ENCODE measurements around the gene TPRG1L. TPM values are rescaled to one million over a fixed set of nuclear protein-coding genes. Genes with fewer than 3 reads are reported as not detected.

TPRG1L gene
- total and polyA plus RNA-seq, 7 donors = 34.9 to 105 (median 49.2) TPM

GRCh38 chr1:3593334-3593733, 31.5 kb upstream of the TPRG1L start:
- Histone ChIP-seq H3K9me3 (no peaks in the 10 kb centered on the region), H3K27ac (no peak overlapping the region), H3K27me3 (peaks cover 0 to 9% (median 0%) of the 10 kb centered on the region in 3 donors), H3K4me1 (peaks cover 0 to 9% (median 7%) of the 10 kb centered on the region in 4 donors), H3K4me3 (no peak overlapping the region), H3K36me3 (no peaks in the 10 kb centered on the region)
- no peak for DNase-seq
- WGBS, 2 donors = 79 to 88% methylated on average over 17 of the region's 17 CpGs
- TF ChIP-seq, protein P1, sequence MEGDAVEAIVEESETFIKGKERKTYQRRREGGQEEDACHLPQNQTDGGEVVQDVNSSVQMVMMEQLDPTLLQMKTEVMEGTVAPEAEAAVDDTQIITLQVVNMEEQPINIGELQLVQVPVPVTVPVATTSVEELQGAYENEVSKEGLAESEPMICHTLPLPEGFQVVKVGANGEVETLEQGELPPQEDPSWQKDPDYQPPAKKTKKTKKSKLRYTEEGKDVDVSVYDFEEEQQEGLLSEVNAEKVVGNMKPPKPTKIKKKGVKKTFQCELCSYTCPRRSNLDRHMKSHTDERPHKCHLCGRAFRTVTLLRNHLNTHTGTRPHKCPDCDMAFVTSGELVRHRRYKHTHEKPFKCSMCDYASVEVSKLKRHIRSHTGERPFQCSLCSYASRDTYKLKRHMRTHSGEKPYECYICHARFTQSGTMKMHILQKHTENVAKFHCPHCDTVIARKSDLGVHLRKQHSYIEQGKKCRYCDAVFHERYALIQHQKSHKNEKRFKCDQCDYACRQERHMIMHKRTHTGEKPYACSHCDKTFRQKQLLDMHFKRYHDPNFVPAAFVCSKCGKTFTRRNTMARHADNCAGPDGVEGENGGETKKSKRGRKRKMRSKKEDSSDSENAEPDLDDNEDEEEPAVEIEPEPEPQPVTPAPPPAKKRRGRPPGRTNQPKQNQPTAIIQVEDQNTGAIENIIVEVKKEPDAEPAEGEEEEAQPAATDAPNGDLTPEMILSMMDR (IDR thresholded peaks at IDR 0.05) = no peak
- TF ChIP-seq POLR2AphosphoS5 (IDR thresholded peaks at IDR 0.05) = no peak
- TF ChIP-seq EP300 (IDR thresholded peaks at IDR 0.05) = no peak
- no peak for TF ChIP-seq POLR2A (IDR thresholded peaks at IDR 0.05)
- intact Hi-C loops (cut with DNase I) = no loop called here

DNA sequence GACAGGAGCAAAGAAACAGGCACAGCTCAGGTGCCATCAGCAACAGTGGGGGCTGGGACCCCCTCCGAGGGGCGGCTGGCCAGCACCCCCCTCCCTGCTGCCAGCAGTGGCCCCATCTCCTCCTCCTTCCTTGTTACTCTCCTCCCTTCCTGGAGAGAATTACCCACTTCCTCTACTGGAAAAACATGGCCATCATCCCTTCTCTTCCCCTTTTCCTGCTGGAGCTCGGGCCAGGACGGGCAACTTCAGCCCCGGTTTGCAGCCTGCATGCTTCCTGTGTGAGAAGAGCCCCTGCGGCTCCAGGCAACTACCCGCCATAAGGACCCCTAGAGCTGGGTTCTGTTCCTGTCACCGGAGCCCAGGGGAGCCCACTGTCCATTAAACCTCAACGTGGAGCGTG, 31.1 kb upstream of the TPRG1L start:
- H3K4me3 ChIP-seq = no peak overlapping the region
- H3K4me1 ChIP-seq = peaks cover 0 to 13% (median 12%) of the 10 kb centered on the region in 4 donors
- no peaks in the 10 kb centered on the region for H3K36me3 ChIP-seq
- peaks cover 0 to 11% (median 0%) of the 10 kb centered on the region in 3 donors for H3K27me3 ChIP-seq
- no peak for DNase-seq
- TF ChIP-seq POLR2AphosphoS5 (IDR thresholded peaks at IDR 0.05) (no peak), EP300 (IDR thresholded peaks at IDR 0.05) (no peak), POLR2A (IDR thresholded peaks at IDR 0.05) (no peak)
- TF ChIP-seq, protein P1 (IDR thresholded peaks at IDR 0.05) = no peak
- 59 to 70% methylated on average over 10 of the region's 10 CpGs for WGBS, 2 donors
- no peak overlapping the region for H3K27ac ChIP-seq
- intact Hi-C loops (cut with DNase I) = no loop called here
- no peaks in the 10 kb centered on the region for H3K9me3 ChIP-seq

GRCh38 chr1:3594706-3595377, 30.0 kb upstream of the TPRG1L start:
- Histone ChIP-seq H3K4me1 (peaks cover 0 to 17% (median 14%) of the 10 kb centered on the region in 4 donors), H3K36me3 (no peaks in the 10 kb centered on the region), H3K4me3 (no peak overlapping the region), H3K27me3 (peaks cover 0 to 19% (median 0%) of the 10 kb centered on the region in 3 donors), H3K27ac (no peak overlapping the region), H3K9me3 (no peaks in the 10 kb centered on the region)
- intact Hi-C loops (cut with DNase I) = no loop called here
- TF ChIP-seq POLR2A (IDR thresholded peaks at IDR 0.05) = no peak
- no peak for TF ChIP-seq EP300 (IDR thresholded peaks at IDR 0.05)
- DNase-seq = no peak
- WGBS, 2 donors = 75 to 85% methylated on average over 31 of the region's 31 CpGs

- peaks cover 0 to 19% (median 0%) of the 10 kb centered on the region in 3 donors for H3K27me3 ChIP-seq
- intact Hi-C loops (cut with DNase I) = no loop called here
- 82 to 92% methylated on average over 7 of the region's 7 CpGs for WGBS, 2 donors
- no peak for TF ChIP-seq POLR2A (IDR thresholded peaks at IDR 0.05)
- no peak for TF ChIP-seq POLR2AphosphoS5 (IDR thresholded peaks at IDR 0.05)
- TF ChIP-seq EP300 (IDR thresholded peaks at IDR 0.05) = no peak
- TF ChIP-seq, protein P1 (IDR thresholded peaks at IDR 0.05) = no peak
- no peaks in the 10 kb centered on the region for H3K36me3 ChIP-seq
- peaks cover 0 to 17% (median 14%) of the 10 kb centered on the region in 4 donors for H3K4me1 ChIP-seq
- no peak overlapping the region for H3K27ac ChIP-seq
- H3K4me3 ChIP-seq = no peak overlapping the region
- DNase-seq = no peak
- H3K9me3 ChIP-seq = no peaks in the 10 kb centered on the region
Observed at GRCh38 chr1:3595949-3596348, 28.9 kb upstream of the TPRG1L start.

GRCh38 chr1:3596663-3597598, 27.9 kb upstream of the TPRG1L start:
- Histone ChIP-seq H3K4me3 (no peak overlapping the region), H3K36me3 (no peaks in the 10 kb centered on the region), H3K27ac (no peak overlapping the region), H3K9me3 (no peaks in the 10 kb centered on the region), H3K4me1 (peaks cover 0 to 17% (median 14%) of the 10 kb centered on the region in 4 donors), H3K27me3 (peaks cover 0 to 19% (median 0%) of the 10 kb centered on the region in 3 donors)
- intact Hi-C loops (cut with DNase I) = no loop called here
- DNase-seq = no peak
- WGBS, 2 donors = 71 to 78% methylated on average over 29 of the region's 29 CpGs
- TF ChIP-seq POLR2A (IDR thresholded peaks at IDR 0.05) (no peak), EP300 (IDR thresholded peaks at IDR 0.05) (no peak), POLR2AphosphoS5 (IDR thresholded peaks at IDR 0.05) (no peak)
- TF ChIP-seq, protein P1 (IDR thresholded peaks at IDR 0.05) = no peak

Measured in sigmoid colon (tissue), 7 donors.